ENCODE measurements around the gene XRN2. TPM values are rescaled to one million over a fixed set of nuclear protein-coding genes. Genes with fewer than 3 reads are reported as not detected.

XRN2 gene
- total RNA-seq, 4 donors from 2014 or later: 31.9 to 50.9 (median 37.3) TPM

DNA sequence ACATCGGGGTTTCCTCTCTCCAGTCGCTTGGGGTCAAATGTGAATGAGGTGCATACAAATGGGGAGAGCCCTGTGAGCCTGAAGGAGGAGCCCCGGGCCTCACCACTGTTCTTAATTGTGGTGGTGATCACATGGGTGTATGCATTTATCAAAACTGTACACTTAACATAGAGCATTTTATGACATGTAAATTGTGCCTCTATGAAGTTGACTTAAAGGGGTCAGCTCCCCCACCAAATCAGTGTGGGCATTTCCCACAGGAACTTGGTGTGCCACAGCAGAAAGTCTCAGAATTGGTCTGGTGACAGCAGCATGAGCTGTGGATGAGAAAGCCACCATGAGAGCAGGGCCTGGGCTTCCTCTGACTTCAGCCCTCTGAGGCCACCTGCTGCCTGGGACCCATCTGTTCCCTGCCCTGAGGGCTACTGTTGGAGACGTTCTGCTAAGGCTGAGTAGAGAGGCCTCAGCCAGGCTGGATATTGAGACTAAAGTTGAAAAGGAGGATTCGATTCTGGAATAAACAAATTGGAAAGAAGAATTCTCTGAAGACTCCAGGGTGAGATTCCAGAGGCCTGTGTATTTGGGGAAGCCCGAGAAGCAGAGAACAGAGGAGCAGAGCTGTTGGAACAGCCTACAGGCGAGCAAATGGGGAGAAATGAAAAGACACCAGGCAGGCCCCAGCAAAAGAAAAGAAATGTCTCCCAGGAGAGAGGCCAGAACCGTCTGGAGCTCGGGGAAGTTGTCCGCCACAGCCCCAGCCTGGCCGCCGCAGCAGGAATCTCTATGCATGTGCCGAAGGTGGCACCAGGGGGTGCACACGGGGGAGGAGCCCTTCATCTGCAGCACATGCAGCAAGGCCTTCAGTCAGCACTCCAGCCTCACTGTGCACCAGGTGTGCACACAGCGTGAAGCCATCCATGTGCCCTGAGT, 37.6 kb upstream of the XRN2 start:
- 75 to 76% methylated on average over 15 of the region's 15 CpGs for WGBS, 2 donors
- DNase-seq (ENCODE audit: low spot score in 2 of 2): no peak
- intact Hi-C loops (cut with DNase I; ENCODE audit: low total_unique reads): no loop called here
- no peak overlapping the region for H3K4me3 ChIP-seq (ENCODE audit: low read depth, poor library complexity, severe bottlenecking)
- no peak for TF ChIP-seq POLR2A (IDR thresholded peaks at IDR 0.05)
- TF ChIP-seq, protein P1, sequence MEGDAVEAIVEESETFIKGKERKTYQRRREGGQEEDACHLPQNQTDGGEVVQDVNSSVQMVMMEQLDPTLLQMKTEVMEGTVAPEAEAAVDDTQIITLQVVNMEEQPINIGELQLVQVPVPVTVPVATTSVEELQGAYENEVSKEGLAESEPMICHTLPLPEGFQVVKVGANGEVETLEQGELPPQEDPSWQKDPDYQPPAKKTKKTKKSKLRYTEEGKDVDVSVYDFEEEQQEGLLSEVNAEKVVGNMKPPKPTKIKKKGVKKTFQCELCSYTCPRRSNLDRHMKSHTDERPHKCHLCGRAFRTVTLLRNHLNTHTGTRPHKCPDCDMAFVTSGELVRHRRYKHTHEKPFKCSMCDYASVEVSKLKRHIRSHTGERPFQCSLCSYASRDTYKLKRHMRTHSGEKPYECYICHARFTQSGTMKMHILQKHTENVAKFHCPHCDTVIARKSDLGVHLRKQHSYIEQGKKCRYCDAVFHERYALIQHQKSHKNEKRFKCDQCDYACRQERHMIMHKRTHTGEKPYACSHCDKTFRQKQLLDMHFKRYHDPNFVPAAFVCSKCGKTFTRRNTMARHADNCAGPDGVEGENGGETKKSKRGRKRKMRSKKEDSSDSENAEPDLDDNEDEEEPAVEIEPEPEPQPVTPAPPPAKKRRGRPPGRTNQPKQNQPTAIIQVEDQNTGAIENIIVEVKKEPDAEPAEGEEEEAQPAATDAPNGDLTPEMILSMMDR (IDR thresholded peaks at IDR 0.05): no peak

DNA sequence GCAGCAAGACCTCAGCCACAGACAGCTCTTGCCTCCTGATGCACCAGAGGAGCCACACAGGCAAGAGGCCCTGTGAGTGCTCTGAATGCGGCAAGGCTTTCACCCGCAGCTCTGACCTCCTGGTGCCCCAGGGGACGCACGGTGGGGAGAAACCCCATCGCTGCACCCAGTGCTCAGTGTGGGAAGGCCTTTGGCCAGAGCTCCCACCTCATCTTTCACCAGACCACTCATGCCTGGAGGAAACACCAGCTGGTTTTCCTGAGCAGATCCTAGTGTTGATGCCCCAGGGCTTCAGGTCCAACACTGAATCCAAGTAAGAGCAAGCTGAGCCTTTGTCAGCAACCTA, 37.0 kb upstream of the XRN2 start:
- 74 to 90% methylated on average over 4 to 5 of the region's 5 CpGs for WGBS, 2 donors
- DNase-seq (ENCODE audit: low spot score in 2 of 2): no peak
- intact Hi-C loops (cut with DNase I; ENCODE audit: low total_unique reads): no loop called here
- TF ChIP-seq, protein P1 (IDR thresholded peaks at IDR 0.05): no peak
- TF ChIP-seq POLR2A (IDR thresholded peaks at IDR 0.05): no peak
- H3K4me3 ChIP-seq (ENCODE audit: low read depth, poor library complexity, severe bottlenecking): no peak overlapping the region

DNA sequence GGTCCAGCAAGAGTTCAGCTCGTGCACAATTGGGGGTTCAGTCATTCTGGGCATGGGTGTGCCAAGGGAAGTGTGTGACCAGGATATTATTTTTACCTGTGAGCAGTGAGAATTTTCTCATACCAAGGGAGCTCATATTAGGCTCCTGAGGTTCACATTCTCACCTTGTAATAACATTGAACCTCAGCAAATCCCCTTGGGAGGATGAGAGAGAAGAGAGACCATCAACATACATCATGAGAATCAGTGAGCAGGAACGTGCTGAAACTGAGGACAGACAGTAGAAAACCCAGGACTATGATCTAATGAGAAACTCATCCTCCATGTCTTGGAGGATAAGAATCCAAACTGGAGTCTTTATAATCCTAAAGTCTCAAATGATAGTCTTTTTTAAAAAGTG, 33.4 kb upstream of the XRN2 start:
- no peak for TF ChIP-seq POLR2A (IDR thresholded peaks at IDR 0.05)
- TF ChIP-seq, protein P1 (IDR thresholded peaks at IDR 0.05): no peak
- WGBS, 2 donors: 62 to 67% methylated on average over 2 of the region's 2 CpGs
- DNase-seq (ENCODE audit: low spot score in 2 of 2): no peak

DNA sequence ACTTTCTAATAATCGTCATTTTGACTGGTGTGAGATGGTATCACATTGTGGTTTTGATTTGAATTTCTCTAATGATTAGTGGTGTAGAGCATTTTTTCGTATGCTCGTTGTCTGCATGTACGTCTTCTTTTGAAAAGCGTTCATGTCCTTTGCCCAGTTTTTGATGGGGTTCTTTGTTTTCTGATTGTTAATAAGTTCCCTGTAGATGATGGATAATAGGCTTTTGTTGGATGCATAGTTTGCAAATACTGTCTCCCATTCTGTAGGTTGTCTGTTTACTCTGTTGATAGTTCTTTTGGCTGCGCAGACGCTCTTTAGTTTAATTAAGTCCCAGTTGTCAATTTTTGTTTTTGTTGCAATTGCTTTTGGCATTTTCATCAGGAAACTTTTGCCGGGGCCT, 32.3 kb upstream of the XRN2 start:
- 90 to 91% methylated on average over 8 of the region's 8 CpGs for WGBS, 2 donors
- intact Hi-C loops (cut with DNase I; ENCODE audit: low total_unique reads): no loop called here
- no peak for DNase-seq (ENCODE audit: low spot score in 2 of 2)
- TF ChIP-seq POLR2A (IDR thresholded peaks at IDR 0.05): no peak
- TF ChIP-seq, protein P1 (IDR thresholded peaks at IDR 0.05): no peak
- no peak overlapping the region for H3K4me3 ChIP-seq (ENCODE audit: low read depth, poor library complexity, severe bottlenecking)

More for the DNA sequence above, 33.4 kb upstream of the XRN2 start:
- intact Hi-C loops (cut with DNase I; ENCODE audit: low total_unique reads): no loop called here
- H3K4me3 ChIP-seq (ENCODE audit: low read depth, poor library complexity, severe bottlenecking): no peak overlapping the region

DNA sequence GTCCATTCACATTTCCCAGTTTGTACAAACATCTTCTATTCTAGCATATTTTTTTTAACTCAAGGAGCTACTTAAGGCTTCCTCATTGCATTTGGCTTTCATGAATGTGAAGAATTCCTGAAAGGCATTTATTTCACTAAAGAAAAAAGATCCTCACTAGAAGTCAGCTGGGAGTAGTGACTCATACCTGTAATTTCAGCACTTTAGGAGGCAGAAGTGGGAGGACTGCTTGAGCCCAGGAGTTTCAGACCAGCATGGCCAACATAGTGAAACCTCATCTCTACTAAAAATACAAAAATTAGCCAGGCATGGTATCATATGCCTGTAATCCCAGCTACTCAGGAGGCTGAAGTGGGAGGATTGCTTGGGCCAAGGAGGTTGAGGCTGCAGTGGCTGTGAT, 30.9 kb upstream of the XRN2 start:
- no peak for DNase-seq (ENCODE audit: low spot score in 2 of 2)
- TF ChIP-seq POLR2A (IDR thresholded peaks at IDR 0.05): no peak
- TF ChIP-seq, protein P1 (IDR thresholded peaks at IDR 0.05): no peak
- intact Hi-C loops (cut with DNase I; ENCODE audit: low total_unique reads): no loop called here
- no peak overlapping the region for H3K4me3 ChIP-seq (ENCODE audit: low read depth, poor library complexity, severe bottlenecking)

Measured in lower leg skin (tissue), 4 donors.